ENCODE measurements around the gene ZNF134. TPM values are rescaled to one million over a fixed set of nuclear protein-coding genes. Genes with fewer than 3 reads are reported as not detected.

Gene ZNF134
- total and polyA plus RNA-seq, 9 of the 15 experiments (the other 6 are each of a cell fraction or from before 2014, with no cell fraction given), result 1.3 to 10.0 (median 5.7) TPM

- peak; percentile 47; the same call in 1 of the 2 replicates for TF ChIP-seq CREB3L1 (IDR thresholded peaks at IDR 0.05; ENCODE audit: borderline replicate concordance, low read depth)
- peak; percentile 48; the same call in 1 of the 2 replicates for TF ChIP-seq RB1 (IDR thresholded peaks at IDR 0.05; ENCODE audit: low read depth)
- 0 out of 6 replicates have a peak, but pooled peaks of 1 of the 3 experiments have one; percentile 11 for TF ChIP-seq CTCF (IDR thresholded peaks at IDR 0.05 in 2 of 3, conservative IDR thresholded peaks at IDR 0.05 in 1 of 3; ENCODE audit: insufficient read depth in 2 of 3, low read depth in 1 of 3, low read length in 3 of 3)
- TF ChIP-seq ID3 (CRISPR knock-in tag; IDR thresholded peaks at IDR 0.05), result no peak
- TF ChIP-seq ID3 (tag; IDR thresholded peaks at IDR 0.05), result 0 out of 2 replicates have a peak, but pooled peaks have one; percentile 27
- TF ChIP-seq U2AF2 (optimal IDR thresholded peaks at IDR 0.05; ENCODE audit: low read depth, low read length), result no peak
- TF ChIP-seq SUPT5H (IDR thresholded peaks at IDR 0.05), result peak; percentile 63
- peak in 1 of 2 experiments; percentile 36; a peak in 1 of 4 replicates for TF ChIP-seq TEAD1 (CRISPR knock-in tag; IDR thresholded peaks at IDR 0.05)
- peak in 1 of 2 experiments; percentile 41; a peak in 2 of 4 replicates for TF ChIP-seq HDAC1 (IDR thresholded peaks at IDR 0.05)
- TF ChIP-seq AFF1 (IDR thresholded peaks at IDR 0.05; ENCODE audit: low read depth in 1 of 2, partially characterized antibody in 2 of 2), result peak in 1 of 2 experiments; percentile 89
- 0 out of 2 replicates have a peak, but pooled peaks have one; percentile 2 for TF ChIP-seq USF2 (CRISPR knock-in tag; IDR thresholded peaks at IDR 0.05)
- no peak for TF ChIP-seq POLR2AphosphoS2 (IDR thresholded peaks at IDR 0.05; ENCODE audit: low read length)
- no peak for TF ChIP-seq FOXK2 (conservative IDR thresholded peaks at IDR 0.05 in 1 of 2, IDR thresholded peaks at IDR 0.05 in 1 of 2; ENCODE audit: low read depth in 2 of 2)
- 0 out of 4 replicates have a peak, but pooled peaks of 1 of the 2 experiments have one; percentile 37 for TF ChIP-seq TBL1XR1 (IDR thresholded peaks at IDR 0.05; ENCODE audit: low read length in 2 of 2)
- no peak for TF ChIP-seq ZNF75A (CRISPR knock-in tag; IDR thresholded peaks at IDR 0.05)
Observed at GRCh38 chr19:57613941-57614743, at the start of gene ZNF134 (continued).
